ENCODE measurements around the gene SURF1. TPM values are rescaled to one million over a fixed set of nuclear protein-coding genes. Genes with fewer than 3 reads are reported as not detected.

Gene SURF1
- total and polyA plus RNA-seq, 10 of the 15 experiments (the other 5 are each of a cell fraction or from before 2014, with no cell fraction given): 17.9 to 46.4 (median 29.6) TPM

- TF ChIP-seq, protein P1, sequence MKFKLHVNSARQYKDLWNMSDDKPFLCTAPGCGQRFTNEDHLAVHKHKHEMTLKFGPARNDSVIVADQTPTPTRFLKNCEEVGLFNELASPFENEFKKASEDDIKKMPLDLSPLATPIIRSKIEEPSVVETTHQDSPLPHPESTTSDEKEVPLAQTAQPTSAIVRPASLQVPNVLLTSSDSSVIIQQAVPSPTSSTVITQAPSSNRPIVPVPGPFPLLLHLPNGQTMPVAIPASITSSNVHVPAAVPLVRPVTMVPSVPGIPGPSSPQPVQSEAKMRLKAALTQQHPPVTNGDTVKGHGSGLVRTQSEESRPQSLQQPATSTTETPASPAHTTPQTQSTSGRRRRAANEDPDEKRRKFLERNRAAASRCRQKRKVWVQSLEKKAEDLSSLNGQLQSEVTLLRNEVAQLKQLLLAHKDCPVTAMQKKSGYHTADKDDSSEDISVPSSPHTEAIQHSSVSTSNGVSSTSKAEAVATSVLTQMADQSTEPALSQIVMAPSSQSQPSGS (IDR thresholded peaks at IDR 0.05; ENCODE audit: low read length): no peak
- TF ChIP-seq JUNB (IDR thresholded peaks at IDR 0.05): no peak
These were observed 14.8 kb downstream of the SURF1 start (continued) for GRCh38 chr9:133341369-133342068.

GRCh38 chr9:133340916-133341315 lies 15.4 kb downstream of the SURF1 start:
- H3K9me3 ChIP-seq (replicated peaks; ENCODE audit: control insufficient read depth, insufficient read depth, low read length): no peaks in the 10 kb centered on the region
- TF ChIP-seq YY1 (IDR thresholded peaks at IDR 0.05; ENCODE audit: low read depth, low read length): no peak
- no peak for TF ChIP-seq SREBF2 (IDR thresholded peaks at IDR 0.05; ENCODE audit: low read length)
- H3K79me2 ChIP-seq (ENCODE audit: control insufficient read depth, insufficient read depth, low read length): peaks cover 8% of the 10 kb centered on the region
- intact Hi-C loops (cut with micrococcal nuclease; ENCODE audit: unreplicated experiment): no loop called here
- WGBS (ENCODE audit: insufficient coverage, insufficient replicate concordance, low lambda C conversion rate, missing lambda C conversion rate): 88% methylated on average over 13 of the region's 13 CpGs
- ChIA-PET CTCF (interaction anchor here (0.6 kb wide), 2 partner anchors 58 to 136 kb away, joined by 3 to 4 read pairs; no protein-coding TSS in a partner anchor), SMC1A (ENCODE audit: uncharacterized antibody, unreplicated experiment) (no interaction called here), RAD21 (ENCODE audit: unreplicated experiment) (no interaction called here), POLR2A (no interaction called here)
- H4K20me1 ChIP-seq (ENCODE audit: control insufficient read depth, insufficient read depth): no peaks in the 10 kb centered on the region
- BruUV-seq (replicated peaks): no TSS peak
- peaks cover 10 to 23% of the 10 kb centered on the region in 2 experiments for H3K36me3 ChIP-seq (ENCODE audit: control insufficient read depth in 2 of 2, insufficient read depth in 2 of 2, low read length in 1 of 2)
- no peak overlapping the region for H2AFZ ChIP-seq (ENCODE audit: control insufficient read depth, low read depth, low read length)
- no peaks in the 10 kb centered on the region for H3K27me3 ChIP-seq (replicated peaks in 1 of 2; ENCODE audit: control insufficient read depth in 2 of 2, insufficient read depth in 2 of 2, low read length in 1 of 2)
- FAIRE-seq (no peak), ATAC-seq (no peak), DNase-seq (ENCODE audit: low read depth, low spot score) (no peak)
- no peak overlapping the region for H3K9ac ChIP-seq (ENCODE audit: control insufficient read depth, insufficient read depth, low read length)
- H3K27ac ChIP-seq (ENCODE audit: control insufficient read depth, insufficient read depth): no peak overlapping the region
- no peak overlapping the region for H3K4me3 ChIP-seq
- no peak overlapping the region for H3K4me2 ChIP-seq (ENCODE audit: control insufficient read depth, insufficient read depth)
- H3K4me1 ChIP-seq (ENCODE audit: control insufficient read depth, insufficient read depth, low read length): peaks cover 15% of the 10 kb centered on the region
- in situ Hi-C loops (cut with MboI): no loop called here
